Caco-2 (cell line): Measurements from ENCODE around the gene PPP2R5A. TPM values are rescaled to one million over a fixed set of nuclear protein-coding genes. Genes with fewer than 3 reads are reported as not detected.

Source experiments
- BruUV-seq: library from RNA; stranded (reverse); fragments of 400-500 nt; replicated peaks from 2 replicates; lab custom pipeline; 2021; lab: Mats Ljungman, UMichigan
- CTCF ChIA-PET: fragments of 300-600 bp; sonication (Branson Sonifier 250); formaldehyde crosslinking; loops from one replicate; lab custom pipeline; 2022; ENCODE audit warnings: antibody characterized with exemption; lab: Charles Lee
- POLR2A ChIA-PET: fragments of 300-600 bp; sonication (Branson Sonifier 250); formaldehyde crosslinking; loops from one replicate; lab custom pipeline; 2022; ENCODE audit warnings: antibody characterized with exemption; lab: Charles Lee
- DNase-seq, 2 experiments: peaks; one replicate each; pipeline versions ENCODE4 v3.0.0 to v3.0.0-alpha.2; 2020 to 2022
- H3K27me3 ChIP-seq: replicated peaks from 2 replicates; pipeline ENCODE4 v1.6.0; 2011; ENCODE audit warnings: low read length; ENCODE audit not compliant: control insufficient read depth, insufficient read depth
- H3K36me3 ChIP-seq: 2 replicates; pipeline ENCODE4 v1.5.1; 2011; ENCODE audit warnings: low read length; ENCODE audit not compliant: control insufficient read depth, insufficient read depth
- H3K4me1 ChIP-seq: fragments of 250-450 bp; sonication (Bioruptor Pico); 2 replicates; pipeline ENCODE4 v1.5.1; 2020; ENCODE audit warnings: mild to moderate bottlenecking
- H3K4me3 ChIP-seq: 2 replicates; pipeline ENCODE4 v1.5.1; 2011; ENCODE audit warnings: low read depth, mild to moderate bottlenecking, control low read depth, low read length
- H3K9me3 ChIP-seq: fragments of 250-450 bp; sonication (Bioruptor Pico); 2 replicates; pipeline ENCODE4 v1.5.1; 2020; ENCODE audit warnings: mild to moderate bottlenecking, moderate library complexity
- H3K27ac Mint-ChIP-seq: one replicate; pipeline ENCODE4 v1.8.0; 2022; ENCODE audit warnings: mixed read lengths; ENCODE audit not compliant: unreplicated experiment
- H3K27me3 Mint-ChIP-seq: one replicate; pipeline ENCODE4 v1.8.0; 2022; ENCODE audit warnings: mixed read lengths; ENCODE audit not compliant: insufficient read depth, unreplicated experiment
- H3K36me3 Mint-ChIP-seq: one replicate; pipeline ENCODE4 v1.8.0; 2022; ENCODE audit warnings: mild to moderate bottlenecking, mixed read lengths; ENCODE audit not compliant: insufficient read depth, unreplicated experiment
- H3K4me1 Mint-ChIP-seq: one replicate; pipeline ENCODE4 v1.8.0; 2022; ENCODE audit warnings: low read depth, mixed read lengths; ENCODE audit not compliant: unreplicated experiment
- H3K4me3 Mint-ChIP-seq: one replicate; pipeline ENCODE4 v1.8.0; 2022; ENCODE audit warnings: mild to moderate bottlenecking, moderate library complexity, mixed read lengths; ENCODE audit not compliant: unreplicated experiment
- H3K9me3 Mint-ChIP-seq: one replicate; pipeline ENCODE4 v1.8.0; 2022; ENCODE audit warnings: mixed read lengths; ENCODE audit not compliant: unreplicated experiment
- intact Hi-C: fragments of 100-400 bp; cut with micrococcal nuclease; formaldehyde crosslinking; loops from one replicate; pipeline ENCODE4 v1.10.0; 2022; ENCODE audit not compliant: unreplicated experiment
- total RNA-seq: library from RNA; stranded (reverse); gene quantifications from 2 replicates; pipeline ENCODE4 v1.2.3, GENCODE V29; 2022
- TF ChIP-seq, protein P1 (sequence below), 2 experiments: fragments of 200-600 bp in 1 of 2; IDR thresholded peaks; 1 replicate in 1 of 2; 2 replicates in 1 of 2; pipeline versions ENCODE4 v1.5.1 to v1.8.0; 2011 to 2022; ENCODE audit warnings: antibody characterized with exemption in 1 of 2, control low read depth in 1 of 2, inconsistent platforms in 1 of 2, low read depth in 1 of 2, low read length in 1 of 2, mild to moderate bottlenecking in 1 of 2, moderate library complexity in 1 of 2; ENCODE audit not compliant: insufficient read depth in 1 of 2, severe bottlenecking in 1 of 2, unreplicated experiment in 1 of 2

The PPP2R5A gene
- total RNA-seq, 1 experiment from 2014 or later, result 49.4 TPM

DNA sequence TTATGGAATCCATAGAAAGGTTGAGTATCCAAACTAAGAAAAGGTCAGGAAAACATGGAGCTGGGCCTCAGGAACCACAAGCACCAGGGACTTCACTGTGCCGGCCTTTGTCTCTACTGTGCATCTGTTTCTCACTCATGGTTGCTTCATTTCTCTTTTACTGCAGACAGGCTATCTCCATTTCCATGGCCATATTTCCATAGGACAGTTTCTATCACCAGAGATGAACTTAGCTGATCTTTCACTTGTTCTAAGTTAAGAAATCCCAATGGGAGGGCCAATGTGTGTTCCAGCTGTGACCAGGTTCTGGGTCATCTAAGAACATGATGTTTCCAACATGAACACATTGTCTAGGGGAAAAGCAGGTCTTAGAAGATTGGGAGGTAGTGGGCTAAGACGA is 43.7 kb upstream of the PPP2R5A start:
- H3K36me3 ChIP-seq, result no peaks in the 10 kb centered on the region
- Mint-ChIP-seq H3K9me3 (no peaks in the 10 kb centered on the region), H3K36me3 (no peaks in the 10 kb centered on the region), H3K4me1 (peaks cover 19% of the 10 kb centered on the region), H3K4me3 (no peak overlapping the region), H3K27me3 (no peaks in the 10 kb centered on the region), H3K27ac (no peak overlapping the region)
- H3K4me1 ChIP-seq, result peaks cover 24% of the 10 kb centered on the region
- POLR2A ChIA-PET, result no interaction called here
- no peaks in the 10 kb centered on the region for H3K9me3 ChIP-seq
- CTCF ChIA-PET, result no interaction called here
- intact Hi-C loops, result no loop called here
- BruUV-seq, result no TSS peak
- DNase-seq, result no peak
- TF ChIP-seq, protein P1, sequence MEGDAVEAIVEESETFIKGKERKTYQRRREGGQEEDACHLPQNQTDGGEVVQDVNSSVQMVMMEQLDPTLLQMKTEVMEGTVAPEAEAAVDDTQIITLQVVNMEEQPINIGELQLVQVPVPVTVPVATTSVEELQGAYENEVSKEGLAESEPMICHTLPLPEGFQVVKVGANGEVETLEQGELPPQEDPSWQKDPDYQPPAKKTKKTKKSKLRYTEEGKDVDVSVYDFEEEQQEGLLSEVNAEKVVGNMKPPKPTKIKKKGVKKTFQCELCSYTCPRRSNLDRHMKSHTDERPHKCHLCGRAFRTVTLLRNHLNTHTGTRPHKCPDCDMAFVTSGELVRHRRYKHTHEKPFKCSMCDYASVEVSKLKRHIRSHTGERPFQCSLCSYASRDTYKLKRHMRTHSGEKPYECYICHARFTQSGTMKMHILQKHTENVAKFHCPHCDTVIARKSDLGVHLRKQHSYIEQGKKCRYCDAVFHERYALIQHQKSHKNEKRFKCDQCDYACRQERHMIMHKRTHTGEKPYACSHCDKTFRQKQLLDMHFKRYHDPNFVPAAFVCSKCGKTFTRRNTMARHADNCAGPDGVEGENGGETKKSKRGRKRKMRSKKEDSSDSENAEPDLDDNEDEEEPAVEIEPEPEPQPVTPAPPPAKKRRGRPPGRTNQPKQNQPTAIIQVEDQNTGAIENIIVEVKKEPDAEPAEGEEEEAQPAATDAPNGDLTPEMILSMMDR (IDR thresholded peaks at IDR 0.05; ENCODE audit: insufficient read depth in 1 of 2, low read depth in 1 of 2, low read length in 1 of 2, severe bottlenecking in 1 of 2, unreplicated experiment in 1 of 2), result no peak
- H3K27me3 ChIP-seq, result no peaks in the 10 kb centered on the region
- no peak overlapping the region for H3K4me3 ChIP-seq

DNA sequence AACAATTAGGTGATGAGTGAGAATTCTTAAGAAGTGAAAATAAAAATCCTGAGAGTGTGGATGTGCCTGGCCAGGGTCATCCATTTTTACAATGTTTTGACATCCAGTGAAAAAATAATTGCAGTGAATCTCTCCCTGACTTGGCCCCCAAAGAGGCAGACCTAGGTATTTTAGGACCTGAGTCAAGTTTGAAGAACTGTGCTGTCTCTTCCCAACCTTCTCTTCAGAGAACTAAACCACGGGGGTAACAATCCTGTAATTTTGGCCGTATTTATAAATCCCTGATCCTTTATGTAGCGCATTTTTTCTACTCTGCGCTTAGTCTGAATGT is 43.3 kb upstream of the PPP2R5A start:
- no peaks in the 10 kb centered on the region for H3K27me3 ChIP-seq
- intact Hi-C loops, result no loop called here
- H3K36me3 ChIP-seq, result no peaks in the 10 kb centered on the region
- POLR2A ChIA-PET, result no interaction called here
- H3K4me1 ChIP-seq, result peaks cover 20% of the 10 kb centered on the region
- no TSS peak for BruUV-seq
- no peak overlapping the region for H3K27ac Mint-ChIP-seq
- no peaks in the 10 kb centered on the region for H3K36me3 Mint-ChIP-seq
- no peaks in the 10 kb centered on the region for H3K9me3 ChIP-seq
- no peaks in the 10 kb centered on the region for H3K27me3 Mint-ChIP-seq
- peaks cover 15% of the 10 kb centered on the region for H3K4me1 Mint-ChIP-seq
- TF ChIP-seq, protein P1 (IDR thresholded peaks at IDR 0.05; ENCODE audit: insufficient read depth in 1 of 2, low read depth in 1 of 2, low read length in 1 of 2, severe bottlenecking in 1 of 2, unreplicated experiment in 1 of 2), result no peak
- no peak for DNase-seq
- H3K4me3 ChIP-seq, result no peak overlapping the region
- no peak overlapping the region for H3K4me3 Mint-ChIP-seq
- CTCF ChIA-PET, result no interaction called here
- no peaks in the 10 kb centered on the region for H3K9me3 Mint-ChIP-seq

DNA sequence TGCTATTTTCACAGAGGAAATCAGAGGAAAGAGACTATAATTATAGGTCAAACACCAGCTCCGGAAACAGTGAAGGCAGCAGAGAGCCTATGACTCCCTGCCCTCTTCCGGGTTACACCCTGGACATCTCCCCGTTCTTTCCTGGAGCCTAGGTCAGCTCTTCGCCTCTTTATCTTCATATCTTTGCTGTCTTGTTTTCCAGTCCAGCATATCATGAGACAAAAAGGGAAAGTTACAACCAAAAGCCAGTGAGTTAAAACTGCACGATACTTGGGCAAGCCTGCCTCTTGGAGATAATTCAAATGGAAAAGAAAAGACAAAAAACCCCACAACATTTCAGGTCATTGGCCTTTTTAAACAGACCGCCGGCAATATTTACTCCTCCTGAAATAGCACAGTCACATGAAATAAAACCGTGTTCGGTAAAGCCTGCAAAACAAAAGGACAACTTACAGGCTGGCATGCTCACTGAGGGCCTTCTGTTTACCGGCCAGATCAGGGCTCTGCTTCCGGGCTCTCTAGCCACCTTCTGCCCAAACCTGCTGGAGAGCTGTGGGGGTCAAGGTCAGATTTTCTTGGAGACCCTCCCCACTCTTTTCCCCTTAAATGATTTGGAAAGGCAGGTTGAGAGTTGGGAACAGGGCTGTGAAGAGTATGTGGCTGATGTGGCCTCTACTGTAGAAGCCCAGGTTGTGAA is 42.8 kb upstream of the PPP2R5A start:
- TF ChIP-seq, protein P1 (IDR thresholded peaks at IDR 0.05; ENCODE audit: insufficient read depth in 1 of 2, low read depth in 1 of 2, low read length in 1 of 2, severe bottlenecking in 1 of 2, unreplicated experiment in 1 of 2), result no peak
- Mint-ChIP-seq H3K36me3 (no peaks in the 10 kb centered on the region), H3K4me1 (peaks cover 13% of the 10 kb centered on the region), H3K4me3 (no peak overlapping the region), H3K9me3 (no peaks in the 10 kb centered on the region), H3K27me3 (no peaks in the 10 kb centered on the region), H3K27ac (no peak overlapping the region)
- no peaks in the 10 kb centered on the region for H3K9me3 ChIP-seq
- H3K4me3 ChIP-seq, result no peak overlapping the region
- no TSS peak for BruUV-seq
- H3K36me3 ChIP-seq, result no peaks in the 10 kb centered on the region
- intact Hi-C loops, result no loop called here
- no peaks in the 10 kb centered on the region for H3K27me3 ChIP-seq
- ChIA-PET CTCF (no interaction called here), POLR2A (no interaction called here)
- DNase-seq, result no peak
- peaks cover 15% of the 10 kb centered on the region for H3K4me1 ChIP-seq
